GM23338 (cell line): Measurements from ENCODE around the gene SPNS3. TPM values are rescaled to one million over a fixed set of nuclear protein-coding genes. Genes with fewer than 3 reads are reported as not detected.

ENCODE experiments used
- ATAC-seq: fragments of 200-7000 bp; cut with Tn5 transposase; 3 replicates; pipeline ENCODE4 v1.9.1; 2020
- DNase-seq: peaks from one replicate; pipeline ENCODE4 v3.0.0-alpha.2; 2015; ENCODE audit warnings: low spot score
- H2AFZ ChIP-seq: fragments of 200-600 bp; sonication (generic); 2 replicates; pipeline ENCODE4 v1.8.0; 2016; ENCODE audit warnings: antibody characterized with exemption, mild to moderate bottlenecking, moderate library complexity
- H3F3A ChIP-seq: fragments of 200-600 bp; sonication (generic); replicated peaks from 2 replicates; pipeline ENCODE4 v1.8.0; 2017; ENCODE audit warnings: antibody characterized with exemption, mixed run types, low read depth
- H3K27ac ChIP-seq: fragments of 200-600 bp; sonication (generic); 2 replicates; pipeline ENCODE4 v1.6.1; 2016; ENCODE audit warnings: low read depth
- H3K27me3 ChIP-seq: fragments of 200-600 bp; sonication (generic); 2 replicates; pipeline ENCODE4 v1.8.0; 2016; ENCODE audit warnings: mild to moderate bottlenecking, mixed run types, moderate library complexity; ENCODE audit not compliant: insufficient read depth
- H3K36me3 ChIP-seq: fragments of 200-600 bp; sonication (generic); 2 replicates; pipeline ENCODE4 v1.8.0; 2016; ENCODE audit warnings: mild to moderate bottlenecking; ENCODE audit not compliant: insufficient read depth
- H3K4me1 ChIP-seq: fragments of 200-600 bp; sonication (generic); 2 replicates; pipeline ENCODE4 v1.8.0; 2016; ENCODE audit warnings: mild to moderate bottlenecking, moderate library complexity; ENCODE audit not compliant: insufficient read depth
- H3K4me2 ChIP-seq: fragments of 200-600 bp; sonication (generic); 2 replicates; pipeline ENCODE4 v1.7.1; 2017; ENCODE audit warnings: mixed run types
- H3K4me3 ChIP-seq: fragments of 200-600 bp; sonication (generic); 2 replicates; pipeline ENCODE4 v1.6.1; 2016; ENCODE audit warnings: mixed run types
- H3K79me2 ChIP-seq: fragments of 200-600 bp; sonication (generic); replicated peaks from 2 replicates; pipeline ENCODE4 v1.8.0; 2017; ENCODE audit warnings: mild to moderate bottlenecking; ENCODE audit not compliant: insufficient read depth
- H3K9me2 ChIP-seq: fragments of 200-600 bp; sonication (generic); 2 replicates; pipeline ENCODE4 v1.8.0; 2017; ENCODE audit not compliant: insufficient read depth
- H4K20me1 ChIP-seq: fragments of 200-600 bp; sonication (generic); replicated peaks from 2 replicates; pipeline ENCODE4 v1.8.0; 2017; ENCODE audit warnings: mild to moderate bottlenecking; ENCODE audit not compliant: insufficient read depth
- H3K27ac Mint-ChIP-seq: 2 replicates; pipeline ENCODE4 v1.8.0; 2020; ENCODE audit warnings: inconsistent platforms, mild to moderate bottlenecking, moderate library complexity, mixed read lengths
- H3K27me3 Mint-ChIP-seq: 3 replicates; pipeline ENCODE4 v1.8.0; 2022; ENCODE audit warnings: low read depth, mild to moderate bottlenecking, moderate library complexity, mixed read lengths, inconsistent platforms; ENCODE audit not compliant: insufficient read depth, poor library complexity
- H3K36me3 Mint-ChIP-seq: 3 replicates; pipeline ENCODE4 v1.8.0; 2021; ENCODE audit warnings: low read depth, mild to moderate bottlenecking, inconsistent platforms, moderate library complexity, mixed read lengths
- H3K4me1 Mint-ChIP-seq: 3 replicates; pipeline ENCODE4 v1.8.0; 2020; ENCODE audit warnings: mild to moderate bottlenecking, inconsistent platforms, mixed read lengths
- H3K4me3 Mint-ChIP-seq: 3 replicates; pipeline ENCODE4 v1.8.0; 2021; ENCODE audit warnings: moderate library complexity, mild to moderate bottlenecking, inconsistent platforms, mixed read lengths
- H3K9me3 Mint-ChIP-seq: 3 replicates; pipeline ENCODE4 v1.8.0; 2020; ENCODE audit warnings: moderate library complexity, mild to moderate bottlenecking, inconsistent platforms, mixed read lengths
- CREB1 ChIP-seq: fragments of 250-450 bp; sonication (Bioruptor Pico); IDR thresholded peaks from 2 replicates; pipeline ENCODE4 v1.5.0; 2020; ENCODE audit warnings: low read depth, mild to moderate bottlenecking, moderate library complexity
- EZH2 ChIP-seq: fragments of 200-600 bp; sonication (generic); IDR thresholded peaks from one replicate; pipeline ENCODE4 v1.8.0; 2017; ENCODE audit warnings: antibody characterized with exemption, mild to moderate bottlenecking, low read depth; ENCODE audit not compliant: unreplicated experiment
- EZH2phosphoT487 ChIP-seq: fragments of 200-600 bp; sonication (generic); IDR thresholded peaks from one replicate; pipeline ENCODE4 v1.8.1; 2018; ENCODE audit warnings: antibody characterized with exemption; ENCODE audit not compliant: unreplicated experiment
- JUNB ChIP-seq: IDR thresholded peaks from one replicate; pipeline ENCODE4 v1.6.1; 2016; ENCODE audit warnings: antibody characterized with exemption; ENCODE audit not compliant: unreplicated experiment
- NANOG ChIP-seq: IDR thresholded peaks from 2 replicates; pipeline ENCODE4 v1.6.1; 2016; ENCODE audit warnings: antibody characterized with exemption, borderline replicate concordance
- POLR2AphosphoS5 ChIP-seq: IDR thresholded peaks from 2 replicates; pipeline ENCODE4 v1.6.1; 2016; ENCODE audit warnings: antibody characterized with exemption, low read depth
- STAT1 ChIP-seq: IDR thresholded peaks from one replicate; pipeline ENCODE4 v1.6.1; 2016; ENCODE audit warnings: antibody characterized with exemption; ENCODE audit not compliant: unreplicated experiment
- ZNF114 ChIP-seq: fragments of 250-450 bp; sonication (Bioruptor Pico); IDR thresholded peaks from 2 replicates; pipeline ENCODE4 v1.5.0; 2020; ENCODE audit warnings: mild to moderate bottlenecking, moderate library complexity
- ZNF331 ChIP-seq: fragments of 250-450 bp; sonication (Bioruptor Pico); IDR thresholded peaks from 2 replicates; pipeline ENCODE4 v1.5.0; 2020; ENCODE audit warnings: low read depth, mild to moderate bottlenecking, moderate library complexity
- polyA plus RNA-seq: library from polyadenylated mRNA; unstranded; fragments of >200 nt; fragmentation: Nextera tagmentation; extraction: Ambion mirVana; gene quantifications from 2 replicates; pipeline ENCODE4 v1.2.1, GENCODE V29; 2016
- total RNA-seq: library from RNA; depleted of rRNA; stranded (reverse); fragments of >200 nt; shearing (Covaris generic); gene quantifications from 2 replicates; pipeline ENCODE4 v1.2.3, GENCODE V29; 2014
- TF ChIP-seq, protein P1 (sequence below): fragments of 250-450 bp; sonication (Bioruptor Pico); IDR thresholded peaks from 2 replicates; pipeline ENCODE4 v1.5.0; 2020; ENCODE audit warnings: mild to moderate bottlenecking, moderate library complexity
- TF ChIP-seq, protein P2 (sequence below): IDR thresholded peaks from 2 replicates; pipeline ENCODE4 v1.6.1; 2016; ENCODE audit warnings: antibody characterized with exemption
- TF ChIP-seq, protein P3 (sequence below), 2 experiments: fragments of 200-600 bp in 1 of 2; sonication (generic) in 1 of 2; conservative IDR thresholded peaks; 2 replicates each; pipeline versions ENCODE4 v1.5.1 to v1.6.1; 2016 to 2017; ENCODE audit warnings: antibody characterized with exemption in 2 of 2, low read depth in 2 of 2, mild to moderate bottlenecking in 2 of 2, moderate library complexity in 1 of 2
- TF ChIP-seq, protein P4 (sequence below): IDR thresholded peaks from one replicate; pipeline ENCODE4 v1.6.1; 2018; ENCODE audit warnings: antibody characterized with exemption; ENCODE audit not compliant: unreplicated experiment

The SPNS3 gene
- total and polyA plus RNA-seq, 2 experiments from 2014 or later, result not detected

DNA sequence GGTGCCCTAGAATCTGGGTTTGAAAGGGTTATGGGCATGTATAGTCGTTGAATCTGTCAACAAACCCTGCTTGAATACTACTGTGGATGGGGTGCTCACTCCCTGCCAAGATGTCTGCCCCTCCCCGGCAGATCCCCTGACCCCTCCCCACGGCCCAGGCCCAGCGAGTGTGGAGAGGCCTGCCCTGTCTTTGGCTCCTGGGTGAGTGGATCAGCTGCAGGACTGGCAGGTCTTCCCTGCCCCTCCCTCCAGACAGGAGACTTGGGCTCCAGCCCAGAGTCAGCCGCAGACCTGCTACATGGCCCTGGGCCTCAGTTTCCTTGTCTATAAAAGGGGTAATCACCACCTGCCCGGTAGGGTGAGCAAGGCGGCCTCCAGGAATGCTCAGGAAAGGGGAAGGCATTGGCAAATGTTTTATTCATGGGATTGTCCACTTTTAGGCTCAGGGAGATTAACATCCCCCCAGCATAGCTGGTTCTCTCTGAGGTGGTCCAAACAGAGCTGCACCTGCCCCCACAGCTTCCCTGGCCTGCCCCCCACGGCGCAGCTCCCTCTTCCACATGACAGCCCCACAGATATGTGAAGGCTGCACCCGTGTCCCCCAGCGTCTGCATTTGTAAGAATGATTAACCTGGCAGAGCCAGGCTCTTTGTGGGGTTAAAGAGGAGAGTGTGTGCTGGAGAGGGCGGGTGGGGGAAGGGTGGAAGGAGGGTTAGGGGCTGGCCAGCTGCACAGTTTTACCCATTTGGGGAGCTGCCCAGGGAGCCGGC is 46.4 kb downstream of the SPNS3 start:
- Mint-ChIP-seq H3K9me3 (no peaks in the 10 kb centered on the region), H3K36me3 (no peaks in the 10 kb centered on the region), H3K27me3 (peaks cover 23% of the 10 kb centered on the region), H3K4me1 (peaks cover 11% of the 10 kb centered on the region), H3K27ac (no peak overlapping the region), H3K4me3 (no peak overlapping the region)
- ATAC-seq (no peak), DNase-seq (no peak)
- TF ChIP-seq EZH2phosphoT487, result no peak
- TF ChIP-seq POLR2AphosphoS5, result no peak
- no peak for TF ChIP-seq EZH2
- TF ChIP-seq, protein P1, sequence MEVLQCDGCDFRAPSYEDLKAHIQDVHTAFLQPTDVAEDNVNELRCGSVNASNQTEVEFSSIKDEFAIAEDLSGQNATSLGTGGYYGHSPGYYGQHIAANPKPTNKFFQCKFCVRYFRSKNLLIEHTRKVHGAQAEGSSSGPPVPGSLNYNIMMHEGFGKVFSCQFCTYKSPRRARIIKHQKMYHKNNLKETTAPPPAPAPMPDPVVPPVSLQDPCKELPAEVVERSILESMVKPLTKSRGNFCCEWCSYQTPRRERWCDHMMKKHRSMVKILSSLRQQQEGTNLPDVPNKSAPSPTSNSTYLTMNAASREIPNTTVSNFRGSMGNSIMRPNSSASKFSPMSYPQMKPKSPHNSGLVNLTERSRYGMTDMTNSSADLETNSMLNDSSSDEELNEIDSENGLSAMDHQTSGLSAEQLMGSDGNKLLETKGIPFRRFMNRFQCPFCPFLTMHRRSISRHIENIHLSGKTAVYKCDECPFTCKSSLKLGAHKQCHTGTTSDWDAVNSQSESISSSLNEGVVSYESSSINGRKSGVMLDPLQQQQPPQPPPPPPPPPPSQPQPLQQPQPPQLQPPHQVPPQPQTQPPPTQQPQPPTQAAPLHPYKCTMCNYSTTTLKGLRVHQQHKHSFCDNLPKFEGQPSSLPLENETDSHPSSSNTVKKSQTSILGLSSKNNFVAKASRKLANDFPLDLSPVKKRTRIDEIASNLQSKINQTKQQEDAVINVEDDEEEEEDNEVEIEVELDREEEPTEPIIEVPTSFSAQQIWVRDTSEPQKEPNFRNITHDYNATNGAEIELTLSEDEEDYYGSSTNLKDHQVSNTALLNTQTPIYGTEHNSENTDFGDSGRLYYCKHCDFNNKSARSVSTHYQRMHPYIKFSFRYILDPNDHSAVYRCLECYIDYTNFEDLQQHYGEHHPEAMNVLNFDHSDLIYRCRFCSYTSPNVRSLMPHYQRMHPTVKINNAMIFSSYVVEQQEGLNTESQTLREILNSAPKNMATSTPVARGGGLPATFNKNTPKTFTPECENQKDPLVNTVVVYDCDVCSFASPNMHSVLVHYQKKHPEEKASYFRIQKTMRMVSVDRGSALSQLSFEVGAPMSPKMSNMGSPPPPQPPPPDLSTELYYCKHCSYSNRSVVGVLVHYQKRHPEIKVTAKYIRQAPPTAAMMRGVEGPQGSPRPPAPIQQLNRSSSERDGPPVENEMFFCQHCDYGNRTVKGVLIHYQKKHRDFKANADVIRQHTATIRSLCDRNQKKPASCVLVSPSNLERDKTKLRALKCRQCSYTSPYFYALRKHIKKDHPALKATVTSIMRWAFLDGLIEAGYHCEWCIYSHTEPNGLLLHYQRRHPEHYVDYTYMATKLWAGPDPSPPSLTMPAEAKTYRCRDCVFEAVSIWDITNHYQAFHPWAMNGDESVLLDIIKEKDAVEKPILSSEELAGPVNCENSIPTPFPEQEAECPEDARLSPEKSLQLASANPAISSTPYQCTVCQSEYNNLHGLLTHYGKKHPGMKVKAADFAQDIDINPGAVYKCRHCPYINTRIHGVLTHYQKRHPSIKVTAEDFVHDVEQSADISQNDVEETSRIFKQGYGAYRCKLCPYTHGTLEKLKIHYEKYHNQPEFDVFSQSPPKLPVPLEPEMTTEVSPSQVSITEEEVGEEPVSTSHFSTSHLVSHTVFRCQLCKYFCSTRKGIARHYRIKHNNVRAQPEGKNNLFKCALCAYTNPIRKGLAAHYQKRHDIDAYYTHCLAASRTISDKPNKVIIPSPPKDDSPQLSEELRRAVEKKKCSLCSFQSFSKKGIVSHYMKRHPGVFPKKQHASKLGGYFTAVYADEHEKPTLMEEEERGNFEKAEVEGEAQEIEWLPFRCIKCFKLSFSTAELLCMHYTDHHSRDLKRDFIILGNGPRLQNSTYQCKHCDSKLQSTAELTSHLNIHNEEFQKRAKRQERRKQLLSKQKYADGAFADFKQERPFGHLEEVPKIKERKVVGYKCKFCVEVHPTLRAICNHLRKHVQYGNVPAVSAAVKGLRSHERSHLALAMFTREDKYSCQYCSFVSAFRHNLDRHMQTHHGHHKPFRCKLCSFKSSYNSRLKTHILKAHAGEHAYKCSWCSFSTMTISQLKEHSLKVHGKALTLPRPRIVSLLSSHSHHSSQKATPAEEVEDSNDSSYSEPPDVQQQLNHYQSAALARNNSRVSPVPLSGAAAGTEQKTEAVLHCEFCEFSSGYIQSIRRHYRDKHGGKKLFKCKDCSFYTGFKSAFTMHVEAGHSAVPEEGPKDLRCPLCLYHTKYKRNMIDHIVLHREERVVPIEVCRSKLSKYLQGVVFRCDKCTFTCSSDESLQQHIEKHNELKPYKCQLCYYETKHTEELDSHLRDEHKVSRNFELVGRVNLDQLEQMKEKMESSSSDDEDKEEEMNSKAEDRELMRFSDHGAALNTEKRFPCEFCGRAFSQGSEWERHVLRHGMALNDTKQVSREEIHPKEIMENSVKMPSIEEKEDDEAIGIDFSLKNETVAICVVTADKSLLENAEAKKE (CRISPR knock-in tag), result no peak
- no peak for TF ChIP-seq NANOG
- TF ChIP-seq, protein P2, sequence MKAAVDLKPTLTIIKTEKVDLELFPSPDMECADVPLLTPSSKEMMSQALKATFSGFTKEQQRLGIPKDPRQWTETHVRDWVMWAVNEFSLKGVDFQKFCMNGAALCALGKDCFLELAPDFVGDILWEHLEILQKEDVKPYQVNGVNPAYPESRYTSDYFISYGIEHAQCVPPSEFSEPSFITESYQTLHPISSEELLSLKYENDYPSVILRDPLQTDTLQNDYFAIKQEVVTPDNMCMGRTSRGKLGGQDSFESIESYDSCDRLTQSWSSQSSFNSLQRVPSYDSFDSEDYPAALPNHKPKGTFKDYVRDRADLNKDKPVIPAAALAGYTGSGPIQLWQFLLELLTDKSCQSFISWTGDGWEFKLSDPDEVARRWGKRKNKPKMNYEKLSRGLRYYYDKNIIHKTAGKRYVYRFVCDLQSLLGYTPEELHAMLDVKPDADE, result no peak
- TF ChIP-seq ZNF331 (CRISPR knock-in tag), result no peak
- TF ChIP-seq, protein P3, sequence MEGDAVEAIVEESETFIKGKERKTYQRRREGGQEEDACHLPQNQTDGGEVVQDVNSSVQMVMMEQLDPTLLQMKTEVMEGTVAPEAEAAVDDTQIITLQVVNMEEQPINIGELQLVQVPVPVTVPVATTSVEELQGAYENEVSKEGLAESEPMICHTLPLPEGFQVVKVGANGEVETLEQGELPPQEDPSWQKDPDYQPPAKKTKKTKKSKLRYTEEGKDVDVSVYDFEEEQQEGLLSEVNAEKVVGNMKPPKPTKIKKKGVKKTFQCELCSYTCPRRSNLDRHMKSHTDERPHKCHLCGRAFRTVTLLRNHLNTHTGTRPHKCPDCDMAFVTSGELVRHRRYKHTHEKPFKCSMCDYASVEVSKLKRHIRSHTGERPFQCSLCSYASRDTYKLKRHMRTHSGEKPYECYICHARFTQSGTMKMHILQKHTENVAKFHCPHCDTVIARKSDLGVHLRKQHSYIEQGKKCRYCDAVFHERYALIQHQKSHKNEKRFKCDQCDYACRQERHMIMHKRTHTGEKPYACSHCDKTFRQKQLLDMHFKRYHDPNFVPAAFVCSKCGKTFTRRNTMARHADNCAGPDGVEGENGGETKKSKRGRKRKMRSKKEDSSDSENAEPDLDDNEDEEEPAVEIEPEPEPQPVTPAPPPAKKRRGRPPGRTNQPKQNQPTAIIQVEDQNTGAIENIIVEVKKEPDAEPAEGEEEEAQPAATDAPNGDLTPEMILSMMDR (conservative IDR thresholded peaks at IDR 0.05; ENCODE audit: low read depth in 2 of 2), result no peak
- TF ChIP-seq JUNB, result no peak
- no peak for TF ChIP-seq CREB1
- TF ChIP-seq, protein P4, sequence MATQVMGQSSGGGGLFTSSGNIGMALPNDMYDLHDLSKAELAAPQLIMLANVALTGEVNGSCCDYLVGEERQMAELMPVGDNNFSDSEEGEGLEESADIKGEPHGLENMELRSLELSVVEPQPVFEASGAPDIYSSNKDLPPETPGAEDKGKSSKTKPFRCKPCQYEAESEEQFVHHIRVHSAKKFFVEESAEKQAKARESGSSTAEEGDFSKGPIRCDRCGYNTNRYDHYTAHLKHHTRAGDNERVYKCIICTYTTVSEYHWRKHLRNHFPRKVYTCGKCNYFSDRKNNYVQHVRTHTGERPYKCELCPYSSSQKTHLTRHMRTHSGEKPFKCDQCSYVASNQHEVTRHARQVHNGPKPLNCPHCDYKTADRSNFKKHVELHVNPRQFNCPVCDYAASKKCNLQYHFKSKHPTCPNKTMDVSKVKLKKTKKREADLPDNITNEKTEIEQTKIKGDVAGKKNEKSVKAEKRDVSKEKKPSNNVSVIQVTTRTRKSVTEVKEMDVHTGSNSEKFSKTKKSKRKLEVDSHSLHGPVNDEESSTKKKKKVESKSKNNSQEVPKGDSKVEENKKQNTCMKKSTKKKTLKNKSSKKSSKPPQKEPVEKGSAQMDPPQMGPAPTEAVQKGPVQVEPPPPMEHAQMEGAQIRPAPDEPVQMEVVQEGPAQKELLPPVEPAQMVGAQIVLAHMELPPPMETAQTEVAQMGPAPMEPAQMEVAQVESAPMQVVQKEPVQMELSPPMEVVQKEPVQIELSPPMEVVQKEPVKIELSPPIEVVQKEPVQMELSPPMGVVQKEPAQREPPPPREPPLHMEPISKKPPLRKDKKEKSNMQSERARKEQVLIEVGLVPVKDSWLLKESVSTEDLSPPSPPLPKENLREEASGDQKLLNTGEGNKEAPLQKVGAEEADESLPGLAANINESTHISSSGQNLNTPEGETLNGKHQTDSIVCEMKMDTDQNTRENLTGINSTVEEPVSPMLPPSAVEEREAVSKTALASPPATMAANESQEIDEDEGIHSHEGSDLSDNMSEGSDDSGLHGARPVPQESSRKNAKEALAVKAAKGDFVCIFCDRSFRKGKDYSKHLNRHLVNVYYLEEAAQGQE, result no peak
- TF ChIP-seq STAT1, result no peak
- no peak for TF ChIP-seq ZNF114 (CRISPR knock-in tag)
- Histone ChIP-seq H3K27me3 (no peaks in the 10 kb centered on the region), H3F3A (no peaks in the 10 kb centered on the region), H3K4me3 (no peak overlapping the region), H4K20me1 (no peaks in the 10 kb centered on the region), H2AFZ (peak overlapping the region; percentile 66; the same call in 1 of the 2 replicates), H3K4me1 (no peaks in the 10 kb centered on the region), H3K9me2 (no peaks in the 10 kb centered on the region), H3K4me2 (no peak overlapping the region), H3K36me3 (no peaks in the 10 kb centered on the region), H3K79me2 (no peaks in the 10 kb centered on the region), H3K27ac (no peak overlapping the region)
